Activated CD4-positive, CD25-positive, alpha-beta regulatory T cell treated with anti-CD3 and anti-CD28 coated beads, Interleukin-2, amount 50 U/mL, for 16 hours (primary cell): ENCODE data around the gene ADAM12.
"Not testable (repeated sequence)": the region's sequence is repeated elsewhere in the genome, so short reads cannot be mapped to it uniquely, and the experiment has no call there.

ENCODE experiments used
- DNase-seq: peaks from one replicate; pipeline ENCODE4 v3.0.0-alpha.2; 2020; ENCODE audit warnings: low read depth, low spot score

The ADAM12 gene

DNA sequence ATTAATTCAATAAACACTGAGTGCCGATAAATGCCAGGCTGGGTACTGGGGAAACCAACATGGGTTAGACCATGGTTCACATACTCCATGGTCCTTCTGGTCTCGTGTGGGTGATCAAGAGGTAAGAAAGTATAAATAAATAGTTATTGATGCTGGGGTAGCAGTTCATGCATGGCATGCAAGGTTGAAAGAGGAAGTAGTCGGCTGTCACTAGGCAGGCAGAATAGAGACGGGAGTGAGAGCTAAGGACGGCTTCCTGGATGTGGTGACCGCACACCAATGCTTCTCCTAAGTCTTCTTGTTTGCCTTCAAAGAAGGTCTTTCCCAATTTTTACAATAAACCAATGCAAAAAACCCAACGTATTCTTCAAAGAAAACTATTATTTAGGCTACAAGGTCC, 208.6 kb downstream of the ADAM12 start:
- DNase-seq, result no peak

DNA sequence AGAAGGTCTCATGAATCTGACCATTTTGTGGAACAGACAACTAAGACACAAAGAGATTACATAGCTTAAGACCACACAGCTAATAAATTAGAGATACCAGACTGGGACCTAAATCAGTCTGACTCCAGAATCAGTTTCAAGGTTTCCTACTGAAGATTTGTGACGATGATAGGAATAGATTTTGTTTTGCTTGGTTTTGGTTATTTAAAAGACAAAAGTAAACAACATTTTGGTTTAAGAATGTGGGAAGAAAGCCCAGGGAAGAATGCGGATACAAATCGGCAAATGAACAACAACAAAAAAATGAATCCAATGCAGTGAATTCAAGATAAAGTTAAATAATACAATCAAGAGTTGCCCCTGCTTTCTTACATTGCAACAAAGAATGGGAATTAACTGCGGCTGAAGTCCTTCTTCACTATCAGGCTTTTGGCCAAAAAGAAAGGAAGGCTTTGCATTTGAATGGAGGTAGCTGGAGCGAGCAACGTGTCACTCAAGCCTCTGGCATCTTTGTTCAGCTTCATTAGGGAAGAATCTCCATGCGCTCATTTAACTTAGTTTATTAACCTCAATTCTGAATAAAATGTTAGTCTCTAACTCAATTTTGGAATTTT, 210.8 kb downstream of the ADAM12 start:
- no peak for DNase-seq

DNA sequence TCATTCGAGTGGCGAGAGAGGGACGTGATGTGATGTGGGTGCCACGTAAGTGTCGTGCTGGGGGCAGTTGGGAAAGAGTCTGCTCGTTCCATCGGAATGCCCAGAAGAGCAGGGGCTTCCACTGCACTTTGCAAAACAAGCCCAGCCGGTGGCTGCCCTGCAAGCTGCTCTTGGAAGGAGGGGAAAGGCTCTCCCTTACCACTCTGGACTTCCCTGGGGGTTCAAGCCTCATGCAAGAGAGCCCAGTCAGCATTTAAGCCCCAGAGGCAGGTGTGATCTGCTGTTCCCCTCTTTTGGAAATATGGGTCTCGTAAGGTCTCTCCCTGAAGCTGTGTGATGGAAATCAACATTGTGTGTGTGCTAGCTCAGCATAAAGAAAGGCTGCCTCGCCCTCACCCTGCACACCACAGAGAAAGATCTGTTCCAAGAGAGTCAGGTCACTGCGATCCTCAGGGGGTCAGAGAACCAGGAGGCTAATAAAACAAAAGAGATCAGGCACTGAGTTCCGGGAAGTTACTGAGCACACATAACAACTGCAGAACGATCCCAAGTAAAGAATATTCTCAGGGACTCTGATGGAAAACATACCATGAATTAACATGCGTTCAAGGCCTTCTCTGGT, 212.5 kb downstream of the ADAM12 start:
- no peak for DNase-seq

DNA sequence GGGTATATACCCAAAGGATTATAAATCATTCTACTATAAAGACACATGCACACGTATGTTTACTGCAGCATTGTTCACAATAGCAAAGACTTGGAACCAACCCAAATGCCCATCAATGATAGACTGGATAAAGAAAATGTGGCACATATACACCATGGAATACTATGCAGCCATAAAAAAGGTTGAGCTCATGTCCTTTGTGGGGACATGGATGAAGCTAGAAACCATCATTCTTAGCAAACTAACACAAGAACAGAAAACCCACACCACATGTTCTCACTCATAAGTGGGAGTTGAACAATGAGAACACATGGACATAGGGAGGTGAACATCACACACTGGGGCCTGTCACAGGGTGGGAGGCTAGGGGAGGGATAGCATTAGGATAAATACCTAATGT, 215.5 kb downstream of the ADAM12 start:
- not testable (repeated sequence) for DNase-seq

DNA sequence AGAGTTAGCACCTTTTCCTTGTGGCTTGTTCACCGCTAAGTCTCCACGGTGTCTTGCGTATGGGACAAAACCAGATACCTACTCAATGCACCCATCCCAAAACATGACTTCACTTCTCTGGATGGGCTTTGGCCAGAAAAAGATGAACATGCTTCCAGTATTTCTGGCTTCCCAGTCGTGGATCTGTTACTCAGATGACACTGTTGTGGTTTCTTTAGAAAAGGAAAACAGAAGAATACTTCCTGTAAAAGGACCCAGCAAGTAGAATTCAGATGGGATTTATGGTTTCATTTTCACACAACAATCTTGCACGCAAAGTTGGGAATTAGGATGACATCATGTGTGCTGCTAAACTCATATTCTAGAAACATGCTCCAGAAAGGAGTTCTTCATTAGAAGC, 216.7 kb downstream of the ADAM12 start:
- no peak for DNase-seq

DNA sequence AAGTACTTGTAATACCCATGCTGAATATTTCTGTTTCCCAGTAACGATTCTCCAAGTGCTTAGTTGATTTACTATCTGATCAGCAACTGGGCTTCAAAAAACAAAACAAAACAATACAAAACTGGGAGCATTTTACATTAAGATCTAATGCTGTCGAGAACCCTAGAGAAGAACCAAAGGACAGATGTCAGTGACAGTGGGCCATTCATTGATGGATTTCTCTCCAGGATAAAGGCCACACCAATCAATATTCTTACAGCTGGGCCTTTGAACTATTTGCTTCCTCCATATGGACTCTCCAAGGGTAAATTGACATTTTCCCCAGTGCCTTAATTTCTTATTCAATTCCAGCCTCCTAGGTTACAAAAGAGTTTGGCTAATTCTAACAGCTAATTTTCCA, 217.5 kb downstream of the ADAM12 start:
- no peak for DNase-seq

DNA sequence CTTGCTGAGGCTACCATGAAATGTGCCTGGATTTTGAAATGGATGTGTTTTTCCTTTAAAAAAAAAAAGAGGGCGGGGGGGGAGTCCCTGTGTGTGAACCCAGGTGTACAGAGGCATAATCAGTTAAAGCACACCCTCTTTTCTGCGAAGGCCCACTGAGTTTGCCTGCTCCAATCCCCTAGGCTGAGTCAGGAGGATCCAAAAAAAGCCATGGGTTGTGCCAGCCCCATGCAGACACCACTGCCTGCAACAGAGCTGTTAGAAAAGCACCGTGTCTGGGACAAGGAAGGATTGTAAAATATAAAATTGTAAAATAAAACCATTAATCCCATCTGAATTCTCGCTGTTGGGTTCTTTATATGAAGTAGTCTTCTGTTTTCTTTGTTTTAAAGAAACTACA, 217.9 kb downstream of the ADAM12 start:
- no peak for DNase-seq

DNA sequence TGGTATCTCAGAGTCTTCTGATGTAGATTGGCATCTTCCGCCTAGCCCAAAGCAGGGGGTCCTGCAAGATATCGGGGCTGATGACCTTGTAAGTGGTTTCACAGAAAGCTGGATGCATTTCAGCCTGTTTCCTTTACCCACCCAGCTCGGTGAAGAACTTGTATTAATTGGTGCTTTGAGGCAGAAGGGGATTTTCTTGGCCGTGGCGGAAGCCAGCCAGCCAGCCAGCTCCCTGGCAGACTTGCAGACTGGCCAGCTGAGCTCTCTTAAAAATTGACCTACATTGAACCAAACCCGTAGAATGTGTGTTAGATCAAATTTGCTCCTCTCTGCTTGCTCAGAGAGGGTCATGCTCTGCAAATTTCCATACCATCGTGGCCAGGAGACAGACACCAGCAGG, 218.4 kb downstream of the ADAM12 start:
- no peak for DNase-seq

DNA sequence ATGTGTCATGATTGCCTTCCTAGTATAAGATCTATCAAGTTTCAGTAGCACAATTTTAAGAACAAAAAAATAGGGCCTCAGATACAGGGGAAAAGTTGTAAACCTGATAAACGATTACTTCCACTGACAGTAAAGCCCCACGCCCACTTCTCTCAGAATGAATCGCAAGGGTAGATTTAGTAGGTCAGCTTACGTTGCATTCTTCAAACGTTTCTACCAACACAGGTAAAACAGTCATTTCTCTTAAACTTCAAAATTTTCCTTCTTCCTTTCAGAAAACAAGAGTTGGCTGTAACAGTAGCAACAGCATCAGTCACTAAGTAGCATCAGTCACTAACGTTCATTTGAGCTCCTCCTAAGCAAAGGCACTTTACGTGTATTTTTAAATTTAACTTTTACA, 221.5 kb downstream of the ADAM12 start:
- no peak for DNase-seq

DNA sequence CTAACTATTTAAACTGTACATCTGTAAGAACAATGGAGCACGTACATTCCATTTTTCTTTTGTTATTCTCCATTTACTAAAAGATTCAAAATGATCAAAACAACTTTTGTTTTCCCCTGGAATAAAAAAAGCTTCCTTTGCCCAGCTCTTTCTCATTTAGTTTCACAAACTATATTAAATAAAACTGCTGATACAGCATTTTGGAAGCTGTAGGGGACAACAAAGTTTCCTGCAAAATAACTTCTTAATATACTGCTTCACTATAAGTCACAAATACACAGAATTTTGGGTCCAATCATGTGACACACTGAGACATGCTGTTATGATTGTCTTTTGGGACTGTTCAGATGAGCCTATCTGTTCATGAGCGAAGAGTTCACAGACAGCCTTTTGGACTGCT, 222.4 kb downstream of the ADAM12 start:
- no peak for DNase-seq

DNA sequence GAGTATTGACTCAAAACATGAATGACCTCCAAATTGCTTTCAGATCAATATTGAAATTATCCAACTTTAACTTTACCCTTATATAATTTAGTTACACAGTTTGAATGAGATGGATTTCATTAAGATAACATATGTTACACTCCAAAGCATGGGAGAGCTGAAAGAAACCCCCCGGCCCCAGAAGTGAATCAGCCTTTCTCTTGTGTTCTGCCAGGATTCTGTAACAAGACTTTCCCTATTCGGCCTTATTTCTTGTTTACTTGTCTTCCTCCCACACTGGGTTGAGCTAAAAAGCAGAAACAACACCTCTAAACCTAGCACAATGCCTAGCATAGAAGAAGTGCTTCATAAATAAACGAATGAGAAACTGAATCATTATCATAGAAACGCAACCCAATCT, 224.8 kb downstream of the ADAM12 start:
- DNase-seq, result no peak

DNA sequence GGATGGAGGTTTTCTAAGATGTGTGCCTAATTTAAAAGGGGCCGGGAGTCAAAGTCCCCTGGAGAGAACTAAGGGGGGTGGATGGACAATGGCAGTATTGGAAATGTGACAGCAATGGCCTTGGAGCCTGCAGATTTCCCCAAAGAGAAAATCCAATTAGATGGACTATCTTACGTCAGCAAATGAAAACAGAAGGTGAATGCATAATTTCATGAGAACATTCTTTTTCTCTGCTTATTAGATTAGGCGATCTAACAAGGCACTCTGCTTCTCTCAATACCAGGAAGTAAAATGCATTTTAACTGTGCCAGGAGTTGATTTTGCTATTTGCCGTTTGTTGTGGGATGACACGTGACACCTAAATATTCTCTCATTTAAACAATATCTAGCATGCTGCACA, 226.6 kb downstream of the ADAM12 start:
- no peak for DNase-seq

DNA sequence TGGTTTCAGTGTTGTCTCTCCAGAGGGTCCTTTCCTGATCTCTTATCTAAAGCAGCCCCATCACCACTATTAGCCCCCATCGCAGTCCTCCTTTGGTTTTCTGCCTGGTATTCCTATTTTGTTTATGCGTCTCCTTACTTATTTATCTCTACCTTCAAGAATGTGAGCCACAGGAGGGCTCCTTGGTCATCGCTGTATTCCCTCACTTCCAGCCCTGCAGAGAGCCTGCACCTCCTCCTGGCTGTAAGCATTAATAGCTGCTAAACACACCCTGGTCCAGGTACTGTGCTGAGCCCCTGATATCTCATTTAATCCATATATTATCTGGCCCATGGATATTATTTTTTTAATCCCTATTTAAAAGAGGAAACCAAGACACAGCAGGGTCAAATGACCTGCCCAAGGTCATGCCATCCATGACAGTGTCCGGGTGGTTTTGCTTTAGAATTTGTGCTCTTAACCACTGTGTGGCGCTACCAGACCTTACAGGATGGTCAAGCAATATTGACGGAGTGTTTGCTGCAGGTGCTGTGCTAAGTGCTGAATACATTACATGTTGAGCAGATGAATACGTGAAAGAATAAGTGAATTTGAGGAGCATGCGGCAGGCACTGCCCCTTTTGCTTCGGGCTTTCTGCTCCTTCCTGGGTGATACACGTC, 227.2 kb downstream of the ADAM12 start:
- DNase-seq, result no peak

DNA sequence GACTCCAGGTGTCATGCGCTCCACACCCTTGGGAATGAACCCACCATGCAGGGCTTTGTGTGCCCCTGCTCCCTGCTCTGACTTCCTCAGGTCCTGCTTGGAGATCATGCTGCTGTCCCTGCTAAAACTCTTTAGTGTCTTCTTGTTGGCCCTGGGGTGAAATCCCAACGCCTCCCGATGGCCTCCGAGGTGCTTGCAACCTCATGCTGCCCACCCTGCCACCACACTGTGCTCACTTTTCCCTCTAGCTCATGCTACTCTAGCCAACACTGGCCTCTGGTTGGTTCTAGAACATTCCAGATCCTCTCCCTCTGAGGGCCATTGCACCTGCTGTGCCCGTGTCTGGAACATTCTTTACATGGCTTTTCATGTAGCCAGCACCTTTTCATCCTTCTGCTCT, 227.7 kb downstream of the ADAM12 start:
- no peak for DNase-seq

DNA sequence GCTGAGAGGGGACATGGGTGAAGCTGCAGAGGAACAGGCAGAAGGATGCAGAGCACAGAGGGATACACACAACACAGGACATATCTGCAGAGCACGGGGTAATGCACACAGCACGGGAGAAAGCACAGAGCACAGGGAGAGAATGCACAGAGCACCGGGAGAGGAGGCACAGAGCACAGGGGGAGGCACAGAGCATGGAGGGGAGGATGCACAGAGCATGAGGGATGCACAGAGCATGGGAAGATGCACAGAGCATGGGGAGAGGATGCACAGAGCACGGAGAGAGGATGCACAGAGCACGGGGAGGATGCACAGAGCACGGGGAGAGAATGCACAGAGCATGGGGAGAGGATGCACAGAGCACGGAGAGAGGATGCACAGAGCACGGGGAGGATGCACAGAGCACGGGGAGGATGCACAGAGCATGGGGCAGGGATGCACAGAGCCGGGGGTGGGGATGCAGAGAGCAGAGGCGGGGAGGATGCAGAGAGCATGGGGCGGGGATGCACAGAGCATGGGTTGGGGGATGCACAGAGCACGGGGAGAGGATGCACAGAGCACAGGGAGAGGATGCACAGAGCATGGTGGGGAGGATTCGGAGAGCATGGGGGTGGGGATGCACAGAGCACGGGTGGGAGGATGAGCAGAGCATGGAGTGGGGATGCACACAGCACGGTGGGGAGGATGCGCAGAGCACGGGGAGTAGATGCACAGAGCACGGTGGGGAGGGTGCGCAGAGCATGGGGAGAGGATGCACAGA, 230.0 kb downstream of the ADAM12 start:
- DNase-seq, result no peak

DNA sequence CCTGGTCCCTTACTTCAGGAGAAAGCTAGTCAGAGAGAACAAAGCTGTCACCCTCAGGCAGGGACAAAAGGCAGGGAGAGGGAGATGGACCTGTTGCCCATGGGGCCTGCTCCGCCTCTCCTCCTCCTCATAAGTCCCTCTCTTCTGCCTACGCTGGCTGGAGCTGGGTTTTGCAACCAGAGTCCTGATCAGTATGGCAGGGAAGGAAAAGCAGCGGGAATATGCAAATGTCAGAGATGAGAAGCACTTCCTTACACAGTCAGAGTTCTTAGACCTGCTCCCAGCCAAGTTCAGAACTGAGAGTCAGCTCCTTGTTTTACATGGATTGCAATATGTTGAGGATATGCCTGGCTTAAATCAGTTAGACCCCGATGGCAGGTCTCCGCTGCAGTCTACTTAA, 231.1 kb downstream of the ADAM12 start:
- no peak for DNase-seq

DNA sequence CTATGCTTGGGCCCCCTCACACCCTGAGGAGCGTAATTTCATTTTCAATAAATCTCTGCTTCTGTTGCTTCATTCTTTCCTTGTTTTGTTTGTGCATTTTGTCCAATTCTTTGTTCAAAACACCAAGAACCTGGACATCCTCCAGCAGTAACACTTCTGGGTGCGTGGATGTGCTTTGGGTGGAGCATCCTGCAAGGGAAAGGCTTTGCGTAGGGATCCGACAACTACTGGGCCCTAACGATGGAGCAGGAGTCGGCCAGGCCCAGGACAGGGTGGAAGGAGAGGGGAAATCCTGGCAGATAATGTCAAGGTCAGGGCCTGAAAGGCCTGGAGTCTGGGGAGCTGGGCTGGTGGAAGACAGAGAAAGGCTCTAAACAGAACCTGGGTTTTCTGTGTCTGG, 231.8 kb downstream of the ADAM12 start:
- no peak for DNase-seq

DNA sequence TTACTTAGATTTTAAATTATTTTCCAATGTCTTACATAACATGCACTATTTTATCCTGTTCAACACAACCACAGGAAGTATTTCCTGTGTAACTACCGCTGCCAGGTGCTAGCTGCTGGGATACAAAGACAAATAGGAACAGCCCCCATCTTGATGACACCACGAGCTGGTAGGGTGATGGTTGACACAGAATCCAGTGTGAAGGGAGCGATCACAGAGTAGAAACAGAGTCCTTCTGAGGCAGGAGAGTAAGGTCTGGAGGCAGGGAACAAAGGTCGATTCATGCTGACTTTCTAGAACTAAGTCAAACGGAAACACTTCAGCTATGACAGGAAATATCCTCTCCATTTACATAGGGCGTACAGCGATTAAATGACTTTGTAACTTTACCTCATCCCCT, 232.3 kb downstream of the ADAM12 start:
- DNase-seq, result no peak

DNA sequence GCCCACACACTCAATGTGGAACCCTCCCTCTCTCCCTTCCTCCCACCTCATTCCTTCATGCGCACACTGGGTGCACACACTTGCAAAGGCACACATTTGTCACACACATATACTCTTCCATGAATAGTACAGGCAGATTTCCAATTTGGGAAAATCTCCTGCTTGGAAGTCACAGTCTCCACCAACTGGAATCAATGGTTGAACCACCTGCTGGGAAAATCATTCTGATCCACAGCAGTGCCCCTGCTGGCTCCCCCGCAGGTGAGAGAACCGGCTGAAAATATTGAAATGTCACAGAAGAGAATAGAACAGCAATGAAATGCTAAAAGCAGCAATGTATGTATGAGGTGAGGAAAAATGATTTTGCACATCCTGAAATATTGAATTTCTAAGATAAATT, 232.7 kb downstream of the ADAM12 start:
- DNase-seq, result no peak

DNA sequence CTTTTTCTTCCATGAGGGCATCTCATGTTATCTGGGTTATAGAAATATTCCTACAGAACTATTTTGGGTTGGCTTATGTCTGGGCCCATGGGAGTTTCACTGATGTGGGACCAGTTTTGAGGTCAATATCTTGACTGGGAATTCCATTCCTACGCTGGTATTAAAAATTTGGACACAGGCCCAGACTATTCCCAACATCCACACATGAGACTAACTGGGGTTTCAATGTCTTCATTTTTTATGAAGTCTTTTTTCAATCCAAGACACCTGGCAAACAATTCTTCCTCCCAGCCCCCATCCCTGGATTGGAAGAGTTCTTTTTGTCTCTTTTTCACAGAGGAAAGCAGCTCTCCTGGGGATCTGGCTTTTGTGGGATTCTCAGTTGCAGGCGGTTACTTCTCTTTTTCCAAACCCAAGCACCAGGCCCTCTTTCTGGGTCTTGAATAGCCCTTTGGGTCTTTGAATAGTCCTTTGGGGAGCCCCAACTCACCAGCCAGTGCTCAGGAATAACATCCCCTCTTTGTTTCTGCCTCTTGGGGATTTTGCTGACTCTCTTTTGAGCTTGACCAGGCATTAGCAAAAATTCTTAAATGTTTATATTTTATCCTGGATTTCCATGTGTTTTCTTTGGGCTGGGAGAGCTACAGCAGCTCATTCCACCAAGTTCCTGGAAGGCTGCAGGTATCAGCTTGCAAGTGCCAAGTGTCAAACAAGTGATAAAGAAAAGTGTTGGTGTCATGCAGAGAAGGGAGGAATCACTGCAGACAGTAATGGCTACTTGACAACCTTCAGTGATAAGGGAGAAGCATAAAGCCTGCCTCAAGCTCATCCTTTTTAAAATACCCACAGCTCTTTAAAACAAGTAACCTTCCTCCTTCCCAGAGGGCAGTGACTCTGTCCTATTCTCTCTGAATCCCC, 234.3 kb downstream of the ADAM12 start:
- DNase-seq, result no peak

DNA sequence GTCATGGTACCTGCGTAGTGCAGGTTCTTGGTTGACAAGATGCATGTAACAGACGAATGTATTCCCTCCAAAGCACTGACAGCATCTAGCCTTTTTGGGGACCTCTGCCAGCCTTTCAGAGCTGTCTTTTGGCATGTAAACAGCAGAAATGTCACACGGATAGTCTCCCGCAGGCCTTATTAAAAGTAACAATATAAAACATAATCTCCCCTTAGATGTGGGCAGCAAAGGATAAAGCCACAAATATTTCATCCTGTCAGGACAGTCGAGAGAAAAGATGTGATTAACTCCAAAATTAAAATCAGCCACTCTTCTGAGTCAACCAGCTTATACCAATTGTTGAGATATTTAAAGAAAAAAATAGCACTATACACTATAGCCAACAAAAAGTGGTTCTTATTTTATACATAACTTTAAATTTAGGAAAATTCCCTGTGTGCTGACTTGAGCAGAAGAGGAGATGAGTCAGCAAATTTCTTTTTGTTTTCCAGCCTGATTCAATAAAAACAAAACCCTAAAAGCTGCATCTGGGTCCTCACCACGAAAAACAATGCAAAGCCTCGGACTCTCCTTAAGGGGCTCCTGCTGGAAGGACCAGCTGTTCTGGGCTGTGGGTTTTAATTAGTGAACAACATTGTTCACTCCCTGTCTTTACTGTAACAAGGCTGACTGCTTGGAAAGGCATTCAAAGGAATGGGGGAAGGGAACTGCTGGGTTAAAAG, 240.2 kb downstream of the ADAM12 start:
- no peak for DNase-seq
